DND-41 (cell line): ENCODE data around the gene ESPL1.

Experiments
- ATAC-seq: fragments of 200-7000 bp; cut with Tn5 transposase; 3 replicates; pipeline ENCODE4 v1.9.1; 2021; ENCODE audit warnings: low read depth; ENCODE audit not compliant: insufficient read depth
- DNase-seq: peaks from one replicate; pipeline ENCODE4 v3.0.0-alpha.2; 2020
- H2AFZ ChIP-seq: 2 replicates; pipeline ENCODE4 v1.6.0; 2012; ENCODE audit warnings: low read depth, low read length
- H3K27ac ChIP-seq: 2 replicates; pipeline ENCODE4 v1.5.1; 2012; ENCODE audit warnings: low read length, inconsistent platforms
- H3K27me3 ChIP-seq: fragments of 200-600 bp; sonication (generic); 2 replicates; pipeline ENCODE4 v1.6.0; 2012; ENCODE audit warnings: low read length, mild to moderate bottlenecking, inconsistent platforms; ENCODE audit not compliant: insufficient read depth, poor library complexity
- H3K36me3 ChIP-seq: 2 replicates; pipeline ENCODE4 v1.5.1; 2012; ENCODE audit warnings: low read length, inconsistent platforms; ENCODE audit not compliant: insufficient read depth
- H3K4me1 ChIP-seq: 2 replicates; pipeline ENCODE4 v1.5.1; 2012; ENCODE audit warnings: mild to moderate bottlenecking, low read length; ENCODE audit not compliant: insufficient read depth
- H3K4me2 ChIP-seq: 2 replicates; pipeline ENCODE4 v1.6.0; 2012; ENCODE audit warnings: mild to moderate bottlenecking, moderate library complexity, low read length, inconsistent platforms; ENCODE audit not compliant: insufficient read depth
- H3K4me3 ChIP-seq, 2 experiments: fragments of 200-600 bp in 1 of 2; shearing (Covaris generic) in 1 of 2; 2 replicates each; pipeline ENCODE4 v1.5.1; 2012 to 2016; ENCODE audit warnings: inconsistent platforms in 2 of 2, low read length in 2 of 2, mild to moderate bottlenecking in 2 of 2, low read depth in 1 of 2, moderate library complexity in 1 of 2
- H3K79me2 ChIP-seq: 2 replicates; pipeline ENCODE4 v1.6.0; 2012; ENCODE audit warnings: low read length, inconsistent platforms; ENCODE audit not compliant: insufficient read depth
- H3K9ac ChIP-seq: 2 replicates; pipeline ENCODE4 v1.6.0; 2012; ENCODE audit warnings: low read depth, mild to moderate bottlenecking, inconsistent platforms, low read length, moderate library complexity
- H3K9me3 ChIP-seq: 2 replicates; pipeline ENCODE4 v1.5.1; 2012; ENCODE audit warnings: low read length, moderate library complexity, mild to moderate bottlenecking, inconsistent platforms; ENCODE audit not compliant: insufficient read depth, severe bottlenecking
- H4K20me1 ChIP-seq: 2 replicates; pipeline ENCODE4 v1.6.0; 2012; ENCODE audit warnings: low read length; ENCODE audit not compliant: insufficient read depth
- EZH2 ChIP-seq: IDR thresholded peaks from 3 replicates; pipeline ENCODE4 v1.6.1; 2012; ENCODE audit warnings: borderline replicate concordance, low read depth, mild to moderate bottlenecking, moderate library complexity, low read length, inconsistent platforms; ENCODE audit not compliant: severe bottlenecking
- TF ChIP-seq, protein P1 (sequence below): IDR thresholded peaks from 2 replicates; pipeline ENCODE4 v1.5.1; 2012; ENCODE audit warnings: borderline replicate concordance, low read length, moderate library complexity, mild to moderate bottlenecking; ENCODE audit not compliant: poor library complexity, severe bottlenecking; ENCODE audit errors: extremely low read depth

Gene ESPL1

DNA sequence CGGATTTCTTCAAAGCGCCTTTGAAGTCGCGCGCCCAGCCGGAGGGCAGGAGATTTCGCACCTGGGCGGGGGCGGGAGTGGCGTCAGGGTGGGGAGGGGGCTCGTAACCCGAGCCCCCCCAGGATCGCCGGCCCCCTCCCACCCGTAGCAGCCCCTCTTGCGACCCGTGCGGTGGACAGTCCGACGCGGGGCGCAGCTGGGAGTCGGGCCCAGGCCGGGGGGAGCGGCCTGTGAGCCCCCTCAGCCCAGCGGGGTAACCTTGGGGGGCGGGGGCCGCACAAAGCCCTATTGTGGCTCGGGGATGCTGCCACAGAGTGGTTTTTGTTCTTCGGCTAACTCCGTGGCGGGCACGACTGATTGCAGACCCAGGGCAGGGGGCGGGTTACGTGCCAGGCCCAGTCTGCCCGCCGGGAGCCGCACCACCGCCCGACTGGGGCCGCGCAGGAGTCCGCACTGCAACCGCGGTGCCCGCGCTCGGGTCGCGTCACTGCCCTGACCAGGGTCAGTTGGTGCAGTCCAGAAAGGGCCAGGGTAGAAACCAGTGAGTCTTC is 57.5 kb downstream of the ESPL1 start:
- DNase-seq: peak; percentile 19
- Histone ChIP-seq H2AFZ (peak overlapping the region; percentile 93), H3K4me3 (peak overlapping the region; percentile 63 to 67)

GRCh38 chr12:53326460-53327185 is 58.5 kb downstream of the ESPL1 start:
- no peak overlapping the region for H3K4me3 ChIP-seq
- no peak overlapping the region for H3K9ac ChIP-seq
- H3K4me1 ChIP-seq: peaks cover 32% of the 10 kb centered on the region
- no peak overlapping the region for H3K27ac ChIP-seq
- TF ChIP-seq EZH2: no peak
- TF ChIP-seq, protein P1, sequence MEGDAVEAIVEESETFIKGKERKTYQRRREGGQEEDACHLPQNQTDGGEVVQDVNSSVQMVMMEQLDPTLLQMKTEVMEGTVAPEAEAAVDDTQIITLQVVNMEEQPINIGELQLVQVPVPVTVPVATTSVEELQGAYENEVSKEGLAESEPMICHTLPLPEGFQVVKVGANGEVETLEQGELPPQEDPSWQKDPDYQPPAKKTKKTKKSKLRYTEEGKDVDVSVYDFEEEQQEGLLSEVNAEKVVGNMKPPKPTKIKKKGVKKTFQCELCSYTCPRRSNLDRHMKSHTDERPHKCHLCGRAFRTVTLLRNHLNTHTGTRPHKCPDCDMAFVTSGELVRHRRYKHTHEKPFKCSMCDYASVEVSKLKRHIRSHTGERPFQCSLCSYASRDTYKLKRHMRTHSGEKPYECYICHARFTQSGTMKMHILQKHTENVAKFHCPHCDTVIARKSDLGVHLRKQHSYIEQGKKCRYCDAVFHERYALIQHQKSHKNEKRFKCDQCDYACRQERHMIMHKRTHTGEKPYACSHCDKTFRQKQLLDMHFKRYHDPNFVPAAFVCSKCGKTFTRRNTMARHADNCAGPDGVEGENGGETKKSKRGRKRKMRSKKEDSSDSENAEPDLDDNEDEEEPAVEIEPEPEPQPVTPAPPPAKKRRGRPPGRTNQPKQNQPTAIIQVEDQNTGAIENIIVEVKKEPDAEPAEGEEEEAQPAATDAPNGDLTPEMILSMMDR: no peak
- no peak overlapping the region for H3K4me2 ChIP-seq
- no peaks in the 10 kb centered on the region for H3K27me3 ChIP-seq
- H3K79me2 ChIP-seq: no peaks in the 10 kb centered on the region
- H4K20me1 ChIP-seq: no peaks in the 10 kb centered on the region
- H2AFZ ChIP-seq: no peak overlapping the region
- ATAC-seq: no peak
- H3K36me3 ChIP-seq: no peaks in the 10 kb centered on the region
- DNase-seq: no peak
- no peaks in the 10 kb centered on the region for H3K9me3 ChIP-seq

More for the DNA sequence above, 57.5 kb downstream of the ESPL1 start:
- peak overlapping the region; percentile 80 for H3K4me2 ChIP-seq
- no peaks in the 10 kb centered on the region; the same call in 1 of the 2 replicates for H3K36me3 ChIP-seq
- peaks cover 38% of the 10 kb centered on the region for H3K4me1 ChIP-seq
- peak overlapping the region; percentile 83; the same call in 1 of the 2 replicates for H3K27ac ChIP-seq
- no peak for ATAC-seq
- TF ChIP-seq EZH2: no peak
- TF ChIP-seq, protein P1: no peak
- peaks cover 6% of the 10 kb centered on the region for H3K79me2 ChIP-seq
- H3K9ac ChIP-seq: peak overlapping the region; percentile 96
- H4K20me1 ChIP-seq: no peaks in the 10 kb centered on the region
- H3K27me3 ChIP-seq: no peaks in the 10 kb centered on the region
- H3K9me3 ChIP-seq: no peaks in the 10 kb centered on the region

DNA sequence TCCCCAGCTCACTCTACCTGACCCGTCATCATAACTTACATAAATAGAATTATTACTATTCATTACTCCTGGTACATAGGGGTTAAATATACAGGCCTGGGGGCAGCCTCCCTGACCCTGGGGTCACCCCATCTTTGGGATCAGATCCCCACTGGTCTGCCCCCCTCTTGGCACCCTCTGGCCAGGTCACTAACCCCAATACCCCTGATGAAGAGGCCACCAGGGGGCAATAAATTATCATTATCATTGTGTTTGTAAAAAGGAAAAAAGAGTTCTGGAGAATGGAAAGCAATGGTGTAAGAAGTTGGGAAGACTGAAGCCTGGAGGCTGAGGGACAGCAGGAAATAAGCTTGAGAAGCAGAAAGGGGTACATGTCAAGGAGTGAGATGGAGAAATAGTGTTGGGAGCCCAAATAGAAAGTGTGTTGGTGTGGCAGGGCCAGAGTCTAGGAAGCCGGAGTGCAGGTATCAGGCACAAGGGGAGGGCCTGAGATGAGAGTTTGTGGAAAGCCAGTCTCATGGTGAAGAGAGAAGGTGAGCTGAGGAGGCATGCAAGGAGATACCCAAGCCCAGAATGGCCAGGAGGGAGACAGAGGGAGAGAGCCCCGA is 59.4 kb downstream of the ESPL1 start:
- H3K36me3 ChIP-seq: no peaks in the 10 kb centered on the region
- peaks cover 24% of the 10 kb centered on the region for H3K4me1 ChIP-seq
- H3K27ac ChIP-seq: no peak overlapping the region
- H3K9ac ChIP-seq: no peak overlapping the region
- no peak overlapping the region for H3K4me2 ChIP-seq
- no peaks in the 10 kb centered on the region for H4K20me1 ChIP-seq
- no peak overlapping the region for H3K4me3 ChIP-seq
- no peaks in the 10 kb centered on the region for H3K27me3 ChIP-seq
- no peaks in the 10 kb centered on the region for H3K9me3 ChIP-seq
- TF ChIP-seq EZH2: no peak
- TF ChIP-seq, protein P1: peak; percentile 35
- DNase-seq: no peak
- no peak for ATAC-seq
- H2AFZ ChIP-seq: no peak overlapping the region
- H3K79me2 ChIP-seq: no peaks in the 10 kb centered on the region
